ENCODE measurements around the gene POLK.

DNA sequence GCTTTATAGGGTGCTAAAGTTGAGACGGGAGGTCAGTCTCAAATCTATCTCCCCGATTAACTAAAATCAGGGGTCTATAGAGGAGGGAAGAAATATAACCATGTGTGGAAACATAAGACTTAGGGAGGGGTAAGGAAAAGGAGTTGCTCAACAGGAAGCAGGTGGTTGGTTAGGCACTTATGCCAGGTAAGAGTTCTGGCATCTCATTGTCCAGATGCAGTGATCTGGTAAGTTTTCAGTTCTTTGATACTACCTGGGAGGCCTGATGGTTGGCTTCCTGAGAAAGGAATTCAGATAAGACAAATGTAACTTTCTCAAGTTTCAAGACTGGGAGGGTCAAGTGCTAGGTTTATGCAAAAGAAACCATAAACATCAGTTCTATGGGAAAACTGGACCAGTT lies 48.0 kb upstream of the POLK start:
- no peak for TF ChIP-seq JUN (CRISPR knock-in tag; IDR thresholded peaks at IDR 0.05)
- no peak for TF ChIP-seq ZNF574 (CRISPR knock-in tag; IDR thresholded peaks at IDR 0.05)
- TF ChIP-seq ATF1 (CRISPR knock-in tag; IDR thresholded peaks at IDR 0.05): no peak
- TF ChIP-seq, protein P1, sequence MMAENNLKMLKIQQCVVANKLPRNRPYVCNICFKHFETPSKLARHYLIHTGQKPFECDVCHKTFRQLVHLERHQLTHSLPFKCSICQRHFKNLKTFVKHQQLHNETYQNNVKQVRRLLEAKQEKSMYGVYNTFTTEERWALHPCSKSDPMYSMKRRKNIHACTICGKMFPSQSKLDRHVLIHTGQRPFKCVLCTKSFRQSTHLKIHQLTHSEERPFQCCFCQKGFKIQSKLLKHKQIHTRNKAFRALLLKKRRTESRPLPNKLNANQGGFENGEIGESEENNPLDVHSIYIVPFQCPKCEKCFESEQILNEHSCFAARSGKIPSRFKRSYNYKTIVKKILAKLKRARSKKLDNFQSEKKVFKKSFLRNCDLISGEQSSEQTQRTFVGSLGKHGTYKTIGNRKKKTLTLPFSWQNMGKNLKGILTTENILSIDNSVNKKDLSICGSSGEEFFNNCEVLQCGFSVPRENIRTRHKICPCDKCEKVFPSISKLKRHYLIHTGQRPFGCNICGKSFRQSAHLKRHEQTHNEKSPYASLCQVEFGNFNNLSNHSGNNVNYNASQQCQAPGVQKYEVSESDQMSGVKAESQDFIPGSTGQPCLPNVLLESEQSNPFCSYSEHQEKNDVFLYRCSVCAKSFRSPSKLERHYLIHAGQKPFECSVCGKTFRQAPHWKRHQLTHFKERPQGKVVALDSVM (CRISPR knock-in tag; IDR thresholded peaks at IDR 0.05): no peak
- no peak for TF ChIP-seq ZFY (CRISPR knock-in tag; IDR thresholded peaks at IDR 0.05)
- no peak for TF ChIP-seq PRDM10 (CRISPR knock-in tag; IDR thresholded peaks at IDR 0.05; ENCODE audit: low read depth)
